DMS 273 treated with DMSO at 0.1 percent for 48 hours (cell line): ENCODE measurements around the gene TALDO1.
A peak's percentile ranks its signal among the peaks of the same experiment; 100 is the strongest.

Experiments
- DNase-seq: peaks from one replicate; lab custom pipeline; 2025; lab: John Stamatoyannopoulos, UW

Gene TALDO1

DNA sequence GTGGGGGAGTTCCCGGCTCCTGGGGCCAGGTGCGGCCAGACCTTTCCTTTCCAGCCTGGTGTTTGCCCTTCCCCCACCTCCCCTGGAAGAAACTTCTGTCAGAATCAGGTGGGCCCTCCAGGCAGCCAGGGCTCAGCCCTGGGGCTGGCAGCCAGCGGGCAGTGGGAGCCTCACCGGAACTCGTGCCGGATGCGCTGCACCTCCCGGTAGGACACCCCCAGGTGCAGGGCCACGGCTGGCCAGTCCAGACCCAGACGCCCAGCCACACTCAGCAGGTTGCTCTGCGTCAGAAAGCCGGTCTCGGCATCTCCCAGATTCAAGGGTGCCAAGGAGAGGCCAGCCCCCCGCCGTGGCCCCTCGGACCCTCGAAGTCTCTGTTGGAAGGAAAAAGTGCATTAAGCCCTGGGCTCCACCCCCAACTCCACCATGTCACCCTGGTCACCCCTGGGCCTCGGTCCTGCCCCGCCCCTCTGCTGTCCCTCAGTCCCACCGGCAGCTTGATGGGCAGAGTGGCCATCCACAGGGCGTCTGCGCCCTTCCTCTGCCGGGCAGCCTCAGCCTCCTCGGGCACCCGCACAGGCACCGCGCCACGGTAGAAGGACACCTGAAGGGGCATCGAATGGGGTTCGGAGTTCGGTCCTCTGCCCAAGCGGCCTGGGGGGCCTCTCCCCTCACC is 52.5 kb downstream of the TALDO1 start:
- DNase-seq, result no peak

DNA sequence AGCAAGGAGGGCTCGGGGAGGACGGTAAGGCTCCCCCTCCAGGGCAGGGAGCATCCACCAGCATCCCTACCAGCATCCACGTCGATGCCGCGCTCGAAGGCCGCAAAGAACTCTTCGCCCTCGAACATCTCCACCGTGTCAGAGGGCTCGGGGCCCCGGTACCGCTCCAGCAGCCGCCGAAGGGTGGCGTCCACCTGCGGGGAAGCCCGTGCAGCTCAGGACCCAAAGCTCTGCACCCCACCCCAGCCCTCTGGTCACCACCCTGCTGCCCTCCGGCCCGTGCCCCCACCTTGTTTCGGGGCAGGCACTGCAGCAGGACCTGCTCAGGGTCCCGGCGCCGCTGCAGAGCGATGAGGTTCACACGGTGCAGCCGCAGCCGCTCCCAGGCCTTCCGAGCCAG is 53.2 kb downstream of the TALDO1 start:
- DNase-seq, result no peak

DNA sequence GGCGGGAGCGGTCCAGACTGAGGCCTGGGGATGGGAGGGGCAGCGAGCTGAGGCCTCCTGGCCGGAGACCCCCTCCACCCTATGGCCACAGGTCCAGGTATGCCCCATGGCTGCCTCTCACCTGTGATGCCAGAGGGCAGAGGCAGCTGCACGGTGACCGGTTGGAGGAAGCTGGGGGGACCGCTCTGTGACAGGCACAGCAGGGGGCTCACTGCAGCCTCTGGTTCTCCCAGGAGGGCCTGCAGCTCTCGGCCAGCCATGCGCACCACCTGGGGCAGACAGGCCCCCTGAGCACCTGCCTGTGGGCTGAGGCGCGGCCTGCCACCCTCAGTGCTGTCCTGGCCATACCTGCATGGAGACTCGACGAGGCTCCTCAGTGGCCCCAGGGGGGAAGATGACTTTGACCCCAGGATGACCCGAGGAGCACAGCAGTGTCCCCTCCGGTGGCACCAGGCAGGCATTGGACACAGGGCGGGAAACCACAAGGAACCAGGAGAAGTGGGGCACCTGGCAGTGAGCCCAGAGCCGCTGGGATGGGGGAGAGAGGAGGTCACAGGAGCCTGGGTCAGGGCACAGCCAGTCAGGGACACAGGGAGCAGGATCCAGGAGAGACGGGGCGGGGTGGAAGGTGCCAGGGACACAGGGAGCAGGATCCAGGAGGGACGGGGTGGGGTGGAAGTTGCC is 54.0 kb downstream of the TALDO1 start:
- no peak for DNase-seq

DNA sequence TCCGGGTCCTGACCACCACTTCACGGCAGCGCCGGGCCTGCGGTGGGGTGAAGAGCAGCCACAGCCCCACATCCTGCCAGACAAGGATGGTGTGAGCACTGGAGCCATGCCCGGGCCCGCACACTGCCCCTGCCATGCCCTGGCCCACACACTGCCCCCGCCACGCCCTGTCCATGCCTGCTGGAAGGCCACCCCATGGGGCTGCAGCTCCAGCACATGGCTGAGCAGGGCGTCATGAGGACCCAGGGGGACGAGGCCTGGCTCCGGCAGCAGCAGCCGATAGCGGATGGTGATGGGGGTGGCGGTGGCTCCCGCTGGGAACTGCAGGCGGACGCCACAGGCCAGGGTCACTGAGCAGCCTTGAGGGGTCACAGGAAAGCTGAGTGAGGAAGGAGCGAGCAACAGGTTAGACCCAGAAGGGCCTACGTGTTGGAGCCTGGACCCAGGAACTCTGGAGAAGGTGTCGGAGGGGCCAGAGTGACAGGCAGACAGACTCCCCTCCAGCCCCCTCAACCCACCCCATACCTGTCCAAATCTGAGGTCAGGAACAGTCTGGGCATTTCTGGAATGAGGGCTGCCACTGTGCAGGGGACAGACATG is 54.9 kb downstream of the TALDO1 start:
- DNase-seq, result no peak

DNA sequence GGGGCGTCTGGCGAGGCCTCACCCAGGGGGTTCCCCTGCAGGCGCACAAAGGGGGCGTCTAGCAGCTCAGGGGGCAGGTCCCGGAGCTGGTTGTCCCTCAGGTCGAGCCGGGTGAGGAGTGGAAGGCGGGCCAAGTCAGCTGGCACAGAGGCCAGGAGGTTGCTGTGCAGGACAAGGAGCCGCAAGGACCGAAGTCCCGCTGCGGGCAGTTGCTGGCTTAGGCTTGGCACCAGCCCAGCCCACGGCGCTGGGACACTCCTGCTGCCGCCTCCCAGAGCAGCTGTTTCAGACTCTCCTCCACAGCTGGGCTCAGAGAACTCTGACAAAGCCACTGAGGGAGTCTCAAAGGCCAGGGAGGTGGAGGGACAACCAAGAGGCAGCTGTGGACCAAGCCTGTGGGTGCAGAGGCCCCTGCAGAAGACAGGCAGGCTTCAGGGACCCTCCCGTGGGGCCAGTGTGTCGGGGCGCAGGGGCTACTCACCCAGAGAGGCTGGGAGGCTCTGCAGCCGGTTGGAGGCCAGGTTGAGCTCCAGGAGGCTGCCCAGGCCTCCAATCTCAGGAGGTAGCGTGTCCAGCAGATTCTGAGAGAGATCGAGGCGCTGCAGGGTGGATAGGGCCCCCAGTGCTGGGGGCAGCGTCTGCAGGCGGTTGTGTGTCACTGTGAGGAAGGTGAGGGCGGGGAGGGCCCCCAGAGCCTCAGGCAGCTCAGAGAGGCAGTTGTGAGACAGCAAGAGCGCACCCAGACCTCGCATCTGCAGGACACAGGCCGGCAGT is 55.6 kb downstream of the TALDO1 start:
- no peak for DNase-seq

DNA sequence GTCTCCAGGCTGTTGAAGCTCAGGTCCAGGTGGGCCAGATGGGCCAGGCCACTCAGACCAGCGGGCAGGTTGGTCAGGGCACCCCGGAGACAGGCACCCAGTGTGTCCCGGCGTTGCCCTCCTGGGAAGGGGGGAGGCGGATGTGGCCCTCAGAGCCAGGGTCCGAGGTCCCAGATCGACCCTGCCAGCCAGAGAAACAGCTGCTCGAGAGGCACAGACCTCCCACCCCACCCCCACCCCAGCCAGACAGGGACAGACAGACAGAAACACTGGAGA is 56.1 kb downstream of the TALDO1 start:
- DNase-seq, result no peak

DNA sequence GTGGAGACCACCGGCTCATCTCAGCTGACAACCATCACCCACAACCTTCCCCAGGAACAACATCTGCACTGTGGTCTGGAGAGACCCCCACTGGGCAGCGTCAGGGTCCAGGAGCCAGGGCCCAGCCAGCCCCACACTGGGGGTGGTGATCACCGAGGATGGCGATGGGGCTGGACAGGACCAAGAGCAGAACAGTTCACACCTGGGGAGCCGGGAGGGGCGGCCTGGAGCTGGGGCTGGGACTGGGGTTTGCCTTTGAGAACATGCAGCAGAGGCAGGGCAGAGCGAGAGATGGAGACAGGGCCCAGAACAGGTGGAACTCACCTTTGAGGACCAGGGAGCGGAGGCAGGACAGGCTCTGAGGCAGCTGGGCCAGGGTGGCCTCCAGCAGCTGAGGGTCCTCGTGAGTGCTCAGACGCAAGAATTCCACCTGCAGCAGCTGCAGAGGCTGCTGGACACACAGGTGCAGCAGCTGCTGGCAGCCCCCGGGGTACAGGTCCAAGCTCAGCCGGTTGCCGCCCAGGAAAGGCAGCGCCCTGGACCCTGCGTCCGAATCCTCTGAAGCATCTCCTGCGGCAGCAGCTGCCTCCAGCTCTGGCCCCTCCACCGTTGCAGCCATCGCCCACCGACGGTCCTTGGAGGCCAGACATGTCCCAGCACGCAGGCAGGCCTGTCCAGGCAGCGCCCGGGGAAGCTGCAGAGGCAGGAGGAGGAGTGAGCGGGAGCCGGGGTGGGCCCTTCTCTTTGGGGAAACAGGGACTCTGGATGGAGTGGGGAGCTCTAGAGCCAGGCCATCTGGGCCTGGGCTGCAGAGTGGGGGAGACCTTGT is 56.7 kb downstream of the TALDO1 start:
- no peak for DNase-seq

DNA sequence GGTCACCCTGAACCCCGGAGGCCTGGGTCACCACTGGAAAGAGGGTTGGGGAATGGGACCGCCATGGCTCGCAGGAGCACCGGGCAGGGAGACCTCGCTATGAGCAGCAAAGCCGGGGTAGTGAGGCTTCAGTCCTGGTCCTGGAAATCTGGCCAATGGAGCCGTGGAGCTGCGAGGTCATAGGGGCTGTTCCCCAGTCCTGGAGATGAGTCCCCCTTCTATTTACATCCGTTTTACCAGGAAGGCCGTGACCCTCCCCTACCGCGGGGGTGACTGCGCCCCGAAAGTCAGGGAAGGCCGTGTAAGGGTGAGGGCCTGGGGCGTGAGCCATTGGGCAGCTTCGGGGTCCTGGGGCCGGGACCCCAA is 57.3 kb downstream of the TALDO1 start:
- no peak for DNase-seq

DNA sequence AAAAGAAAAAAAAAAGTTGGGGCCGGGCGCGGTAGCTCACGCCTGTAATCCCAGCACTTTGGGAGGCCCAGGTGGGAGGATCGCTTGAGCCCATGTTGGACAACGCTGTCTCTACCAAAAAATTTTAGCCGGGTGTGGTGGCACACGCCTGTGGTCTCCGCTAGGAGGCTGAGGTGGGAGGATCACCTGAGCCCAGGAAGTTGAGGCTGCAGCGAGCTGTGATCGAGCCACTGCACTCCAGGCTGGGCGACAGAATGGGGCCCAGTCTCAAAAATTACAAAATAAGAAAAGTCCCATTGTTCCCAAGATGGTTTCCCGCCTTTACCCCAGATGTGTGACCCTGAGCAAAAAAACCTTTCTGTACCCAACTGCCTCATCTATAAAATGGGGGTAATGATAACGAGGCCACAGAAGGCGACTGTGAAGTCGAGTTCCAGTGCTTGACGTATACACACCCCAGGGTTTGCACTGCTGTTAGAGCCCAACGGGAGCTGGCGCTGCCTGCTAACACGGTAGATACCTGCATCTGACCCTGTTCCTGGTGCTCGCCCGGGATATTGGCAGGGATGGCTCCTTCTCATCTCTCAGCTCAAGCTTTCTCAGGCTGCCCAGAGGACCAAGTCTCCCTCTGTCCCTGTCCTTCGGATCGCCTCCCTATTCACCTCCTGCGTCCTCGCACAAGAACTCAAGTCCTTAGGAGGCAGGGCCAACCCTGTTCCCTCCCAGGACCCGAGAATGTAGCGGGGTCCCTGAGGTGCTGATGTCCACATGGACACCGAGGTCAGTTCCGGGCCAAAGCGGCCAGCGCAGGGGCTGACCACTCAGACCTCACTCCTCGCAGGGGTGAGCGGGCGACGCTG is 61.4 kb downstream of the TALDO1 start:
- no peak for DNase-seq

DNA sequence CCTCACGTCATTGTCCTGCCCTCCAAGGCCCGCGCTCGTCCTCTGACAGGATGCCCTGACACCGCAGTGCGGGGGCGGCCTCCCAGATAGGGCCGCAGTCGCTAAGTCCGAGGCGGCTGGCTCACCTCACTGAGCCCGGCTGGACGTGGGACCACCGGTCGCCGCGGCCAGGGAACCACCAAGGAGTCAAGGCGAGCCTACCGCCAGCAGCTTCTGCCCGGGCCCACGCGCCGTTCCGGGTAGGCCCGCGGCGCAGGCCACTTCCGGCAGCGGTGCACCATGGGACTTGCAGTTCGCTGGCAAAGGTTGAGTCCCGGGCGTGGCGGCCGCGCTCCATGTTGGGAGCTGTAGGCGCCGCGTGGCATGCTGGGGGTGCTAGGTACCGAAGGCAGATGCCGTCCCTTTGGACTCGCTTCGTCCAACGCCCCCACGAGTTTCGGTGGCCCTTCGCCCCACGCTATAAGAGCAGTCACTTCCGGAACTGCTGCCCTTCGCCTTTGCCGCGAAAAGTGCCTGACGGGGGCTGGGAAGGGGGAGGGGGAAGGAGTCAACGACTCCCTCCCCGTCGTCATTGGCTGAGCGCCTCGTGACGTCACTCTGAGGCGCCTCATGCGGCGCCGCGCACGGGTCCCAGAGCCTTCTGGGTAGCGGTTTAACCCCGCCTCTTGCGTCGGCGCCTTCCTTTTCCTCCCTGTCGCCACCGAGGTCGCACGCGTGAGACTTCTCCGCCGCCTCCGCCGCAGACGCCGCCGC is 62.2 kb downstream of the TALDO1 start, which contains the start of gene RPLP2:
Gene RPLP2 (plus strand): TSS at position 681 of the 753 bp plus-strand sequence. CDS start 268 bp downstream, outside the sequence.
- DNase-seq, result peak; percentile 86

DNA sequence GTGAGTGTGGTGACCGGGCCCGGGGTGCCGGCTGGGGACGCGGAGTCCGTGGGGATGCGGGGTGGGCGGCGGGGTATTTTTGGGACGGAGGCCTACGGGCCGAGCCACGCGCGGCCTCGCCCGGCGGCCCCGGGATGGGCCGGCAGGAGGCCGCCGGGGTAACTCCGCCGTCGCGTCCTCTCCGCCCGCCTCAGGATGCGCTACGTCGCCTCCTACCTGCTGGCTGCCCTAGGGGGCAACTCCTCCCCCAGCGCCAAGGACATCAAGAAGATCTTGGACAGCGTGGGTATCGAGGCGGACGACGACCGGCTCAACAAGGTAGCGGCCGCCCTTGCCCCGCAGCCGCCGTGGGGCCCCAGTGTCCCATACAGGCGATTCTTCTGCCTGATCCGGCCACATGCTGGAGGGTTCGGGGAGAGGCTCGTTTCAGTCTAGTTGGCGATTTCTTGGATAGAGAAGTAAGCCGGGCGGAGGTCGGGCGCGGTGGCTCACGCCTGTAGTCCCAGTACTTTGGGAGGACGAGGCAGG is 62.8 kb downstream of the TALDO1 start:
- no peak for DNase-seq

DNA sequence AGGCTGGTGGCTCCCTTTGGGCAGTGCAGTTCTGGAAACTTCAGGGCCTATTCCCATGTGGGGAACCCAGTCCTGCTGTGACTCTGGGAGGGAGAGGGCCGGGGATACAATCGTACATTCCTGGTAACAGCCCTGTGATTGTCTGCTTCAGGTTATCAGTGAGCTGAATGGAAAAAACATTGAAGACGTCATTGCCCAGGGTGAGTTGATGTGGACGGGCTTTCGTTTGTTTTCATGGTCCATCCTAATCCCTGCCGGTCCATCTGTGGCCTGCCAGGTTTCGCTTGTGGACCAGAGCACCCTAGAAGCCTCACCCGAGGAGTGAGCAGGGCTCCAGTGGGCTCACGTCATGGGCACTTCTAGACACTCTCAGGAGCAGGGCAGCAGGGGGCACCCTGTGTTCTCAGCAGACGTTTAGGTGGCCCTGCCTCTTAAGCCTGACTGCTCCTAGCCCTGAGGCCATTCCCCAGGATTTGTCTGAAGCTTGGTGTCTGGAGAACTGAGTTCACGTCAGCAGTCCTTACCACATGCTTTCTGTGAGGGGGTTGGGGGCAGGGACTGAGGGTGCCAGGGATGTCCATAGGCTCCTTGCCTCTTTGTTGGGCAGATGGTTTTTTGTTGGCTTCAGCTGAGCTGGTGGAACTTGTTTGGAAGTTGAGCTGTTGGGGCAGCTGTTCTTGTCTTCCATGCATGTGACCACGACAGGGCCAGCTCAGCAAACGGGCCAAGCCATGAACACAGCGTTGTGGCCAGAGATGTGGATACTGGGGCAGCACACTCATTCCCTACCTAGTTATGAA is 64.4 kb downstream of the TALDO1 start:
- no peak for DNase-seq

DNA sequence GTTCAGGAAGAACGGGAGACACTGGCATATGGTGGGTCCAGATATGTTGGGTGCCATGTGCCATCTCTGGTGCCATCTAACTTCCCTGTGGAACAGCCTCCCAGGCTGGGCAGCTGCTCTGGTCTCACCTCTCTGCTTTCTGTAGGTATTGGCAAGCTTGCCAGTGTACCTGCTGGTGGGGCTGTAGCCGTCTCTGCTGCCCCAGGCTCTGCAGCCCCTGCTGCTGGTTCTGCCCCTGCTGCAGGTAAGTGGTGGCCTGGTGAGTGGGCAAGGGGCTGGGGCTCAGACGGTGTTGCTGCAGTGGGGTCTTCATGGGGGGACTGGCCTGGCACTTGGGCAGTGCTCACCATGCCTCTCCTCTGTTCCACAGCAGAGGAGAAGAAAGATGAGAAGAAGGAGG is 65.1 kb downstream of the TALDO1 start:
- no peak for DNase-seq

DNA sequence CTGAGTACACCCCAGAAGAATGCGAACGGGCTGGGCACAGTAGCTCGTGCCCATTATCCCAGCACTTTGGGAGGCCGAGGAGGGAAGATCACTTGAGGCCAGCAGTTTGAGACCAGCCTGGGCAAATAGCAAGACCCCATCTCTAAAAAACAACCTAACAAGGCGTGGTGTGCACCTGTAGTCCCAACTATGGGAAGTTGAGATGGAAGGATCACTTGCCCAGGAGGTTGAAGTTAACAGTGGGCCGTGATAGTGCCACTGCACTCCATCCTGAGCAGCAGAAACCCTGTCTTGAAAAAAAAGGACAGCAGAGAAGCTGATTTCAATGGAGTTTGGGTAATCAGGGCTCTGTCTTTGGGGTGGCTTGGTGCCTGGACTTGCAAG is 65.8 kb downstream of the TALDO1 start:
- DNase-seq, result no peak

DNA sequence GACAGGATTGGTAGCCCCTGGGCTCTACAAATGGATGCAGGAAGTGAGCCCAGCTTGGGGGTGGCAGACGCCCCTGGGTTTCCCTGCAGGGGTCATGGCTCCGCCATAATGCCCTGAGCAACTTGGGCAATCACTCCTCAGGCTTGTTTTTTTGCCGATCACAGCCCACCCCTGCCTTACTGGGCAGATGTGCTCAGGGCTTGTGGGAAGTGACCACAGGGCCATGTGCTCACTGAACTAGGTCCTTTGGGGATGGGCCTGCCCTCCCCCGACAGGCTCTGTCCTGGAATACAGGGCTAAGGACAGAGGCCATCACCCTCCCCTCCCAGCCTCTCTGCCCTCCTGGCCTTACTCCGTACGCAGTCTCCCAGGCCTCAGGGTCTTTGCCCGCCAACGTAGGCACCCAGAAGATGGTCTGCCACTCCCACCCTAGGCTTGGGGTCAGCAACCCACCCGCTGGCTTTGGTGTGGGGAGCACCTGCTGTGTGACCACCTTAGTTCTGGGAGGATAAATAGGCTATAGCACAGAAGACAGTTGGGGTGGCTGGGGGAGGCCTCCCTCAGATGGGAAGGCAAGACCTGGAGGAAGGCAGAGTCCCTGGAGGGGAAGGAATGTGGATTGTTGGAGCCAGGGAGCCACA is 66.3 kb downstream of the TALDO1 start:
- DNase-seq, result no peak
